Measurements from ENCODE around the gene MAML2.

The MAML2 gene

DNA sequence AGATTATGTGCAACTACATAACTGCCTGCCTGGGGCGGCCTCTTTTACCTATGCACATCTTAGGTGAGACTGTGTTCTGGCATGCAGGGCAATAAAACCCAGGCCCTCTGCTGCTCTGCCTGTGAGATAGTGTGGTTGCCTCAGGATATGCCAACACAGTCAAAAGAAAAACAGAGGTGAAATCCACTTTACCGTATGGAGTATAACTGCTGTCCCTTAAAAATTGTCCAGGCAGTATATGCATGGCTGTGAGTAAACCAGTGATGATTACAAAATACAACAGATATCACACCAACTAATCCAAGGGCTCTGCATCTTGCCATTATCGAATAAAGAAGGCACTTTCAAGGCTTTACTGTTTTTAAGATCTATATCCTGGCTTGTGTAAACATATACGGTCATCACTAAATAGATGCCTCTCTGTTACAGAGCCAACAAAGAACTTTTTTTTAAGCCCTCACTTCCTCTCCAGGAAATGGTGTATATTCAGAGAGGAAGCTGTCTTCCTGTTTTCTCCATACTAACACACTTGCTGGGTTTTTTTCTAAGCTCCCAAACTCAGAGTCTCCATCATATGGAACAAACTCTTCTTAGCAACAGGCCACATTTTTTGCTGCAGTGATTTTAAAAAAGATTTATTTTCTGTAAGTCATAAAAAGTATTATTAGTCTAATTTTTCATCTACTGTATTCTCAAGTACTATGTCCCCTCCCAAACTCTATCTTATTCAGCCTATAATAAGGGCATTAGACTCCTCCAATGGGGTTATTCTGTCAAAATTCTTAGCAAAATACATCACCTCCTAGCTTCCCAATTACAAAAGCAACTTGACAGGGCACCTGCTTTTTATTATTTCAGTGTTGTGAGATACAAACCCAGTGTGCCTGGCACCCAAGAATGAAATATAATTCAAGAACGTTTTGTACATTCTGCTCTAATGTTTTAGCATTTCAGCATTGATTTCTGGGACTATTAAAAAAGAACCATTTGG is 135.2 kb downstream of the MAML2 start:
- peak; percentile 20 to 78 (median 62) for DNase-seq

DNA sequence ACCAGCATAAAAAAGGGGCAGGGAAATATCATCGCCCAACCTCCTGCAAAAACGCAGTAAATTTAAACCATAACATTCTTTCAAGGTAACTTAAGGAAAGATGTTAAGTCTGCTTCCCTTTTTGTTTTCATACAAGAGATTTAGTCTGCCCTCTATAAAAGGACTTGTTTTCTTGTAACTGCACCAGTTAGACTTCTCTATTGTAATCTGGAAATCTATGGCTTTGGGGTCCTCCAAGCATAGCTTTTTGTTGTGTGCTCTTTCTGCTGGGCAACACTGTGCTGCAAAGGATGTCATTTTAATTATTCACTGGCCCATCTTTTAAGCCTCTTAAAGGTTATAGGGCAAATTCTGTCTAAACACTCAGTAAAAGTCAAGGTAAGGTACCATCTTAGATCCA is 136.0 kb downstream of the MAML2 start:
- no peak for DNase-seq

GRCh38 chr11:96205460-96205809 is 137.6 kb downstream of the MAML2 start:
- no peak for DNase-seq

DNA sequence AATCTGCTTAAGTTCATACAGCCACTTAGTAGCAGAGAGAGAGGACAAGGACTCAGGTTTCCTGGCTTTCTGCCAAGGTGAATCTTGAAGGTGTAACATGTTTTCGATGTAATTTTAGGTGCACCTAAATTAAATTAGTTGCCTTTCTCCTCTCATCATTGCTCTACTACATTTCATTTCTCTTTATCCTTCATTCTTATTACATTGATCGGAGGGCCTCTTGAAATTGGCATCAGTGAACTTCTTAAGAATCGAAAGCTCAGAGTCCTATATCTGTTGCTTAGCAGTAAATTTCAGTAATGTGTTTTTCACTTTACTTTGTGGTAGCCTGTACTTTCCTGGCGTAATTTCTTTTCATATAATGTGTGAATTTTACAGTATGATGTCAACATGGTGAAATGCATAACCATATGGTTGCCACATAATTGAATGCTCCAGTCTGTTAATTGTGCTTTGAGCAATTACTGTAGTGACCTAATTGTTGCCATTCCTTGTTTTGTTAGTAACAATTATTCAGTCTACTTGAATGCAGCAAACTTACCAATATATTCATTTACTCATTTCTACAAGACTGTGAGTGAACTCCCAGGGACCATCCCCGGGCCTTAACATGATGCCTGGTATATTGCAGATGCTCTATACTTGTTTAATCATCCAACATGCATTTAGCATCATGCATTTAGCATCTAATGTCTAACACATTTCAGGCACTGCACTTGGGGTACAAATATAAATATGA is 138.1 kb downstream of the MAML2 start:
- DNase-seq: no peak

- DNase-seq: no peak
These were observed 138.7 kb downstream of the MAML2 start for GRCh38 chr11:96204366-96204659.

- no peak for DNase-seq
These were observed 139.2 kb downstream of the MAML2 start for GRCh38 chr11:96203567-96204365.

- DNase-seq: no peak
These were observed 142.8 kb downstream of the MAML2 start for GRCh38 chr11:96200243-96200642.

- DNase-seq: peak in 3 of 4 experiments; percentile 40 to 61 (median 53)
These were observed 143.4 kb downstream of the MAML2 start for GRCh38 chr11:96199563-96200025.

GRCh38 chr11:96197801-96198701 is 144.9 kb downstream of the MAML2 start:
- peak in 3 of 4 experiments; percentile 40 to 69 (median 66) for DNase-seq

DNA sequence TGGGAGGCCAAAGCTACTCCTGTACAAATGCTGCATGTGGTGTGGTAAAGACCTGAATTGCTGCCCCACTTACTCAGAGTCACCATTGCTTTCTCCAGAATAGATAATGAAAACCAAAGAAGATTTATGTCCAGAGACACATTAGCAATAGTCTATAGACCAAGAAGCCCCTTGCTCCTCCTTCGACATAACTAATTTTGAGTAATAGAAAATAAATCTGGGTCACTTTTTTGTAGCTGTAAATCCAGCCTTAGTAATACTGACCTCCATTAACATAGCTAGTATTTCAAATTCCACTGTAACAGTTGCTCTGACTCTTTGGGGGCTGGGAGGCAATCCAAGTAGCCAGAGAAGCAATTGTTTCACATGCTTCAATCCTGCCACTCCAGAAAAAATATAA is 145.9 kb downstream of the MAML2 start:
- no peak for DNase-seq

- no peak for DNase-seq
These were observed 146.8 kb downstream of the MAML2 start for GRCh38 chr11:96196181-96196662.

DNA sequence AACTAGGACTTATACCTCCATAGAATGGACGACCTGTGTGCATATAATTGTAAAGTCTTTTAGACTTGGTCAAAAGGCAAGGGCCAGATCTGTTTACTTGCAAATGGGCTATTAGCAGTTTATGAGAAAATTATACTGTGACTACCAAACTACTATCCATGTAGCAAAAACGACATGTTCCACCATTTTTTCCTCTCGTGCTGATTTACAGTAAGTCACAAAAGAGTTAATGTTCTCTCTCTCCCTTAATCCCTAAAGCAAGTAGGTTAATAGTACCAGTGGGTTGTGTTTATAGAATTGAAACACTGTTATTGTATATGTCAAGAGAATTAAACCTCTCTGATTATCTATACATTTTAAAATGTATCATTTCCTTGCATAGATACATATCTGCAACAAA is 147.3 kb downstream of the MAML2 start:
- no peak for DNase-seq

- no peak for DNase-seq
These were observed 148.2 kb downstream of the MAML2 start for GRCh38 chr11:96194581-96195374.

DNA sequence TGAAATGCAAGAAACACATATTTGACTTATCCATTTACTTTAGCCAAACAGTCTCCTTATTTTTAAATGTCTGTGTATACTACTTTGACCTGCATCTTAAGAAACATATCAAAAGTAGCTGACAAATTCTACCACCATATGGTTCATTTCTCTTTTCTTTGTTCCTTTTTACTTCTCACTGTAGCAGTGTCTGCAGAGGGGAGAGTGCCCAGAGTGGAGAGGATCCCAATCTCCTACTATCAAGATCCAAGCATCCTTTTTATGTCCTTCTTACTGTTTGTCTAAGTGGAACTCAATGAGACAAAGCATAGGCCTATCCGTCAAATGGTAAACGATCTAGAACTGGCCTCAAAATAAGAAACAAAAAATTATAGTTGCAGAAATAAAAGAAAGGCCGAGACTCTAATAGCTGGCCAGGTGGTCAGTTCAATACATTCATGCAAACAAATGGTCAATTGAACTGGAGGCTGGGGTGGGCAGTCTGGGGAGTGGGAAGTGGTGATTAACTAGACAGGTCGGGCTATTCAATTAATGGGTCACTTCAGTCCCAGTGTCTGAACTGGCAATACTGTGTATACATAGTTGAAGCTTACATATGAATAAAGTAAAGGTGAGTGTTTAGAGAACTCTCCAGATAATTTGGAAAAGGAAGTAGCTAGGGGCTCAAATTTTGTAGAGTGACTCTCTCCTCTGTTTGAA is 149.1 kb downstream of the MAML2 start:
- no peak for DNase-seq

GRCh38 chr11:96191752-96192151 is 151.2 kb downstream of the MAML2 start:
- DNase-seq: no peak

DNA sequence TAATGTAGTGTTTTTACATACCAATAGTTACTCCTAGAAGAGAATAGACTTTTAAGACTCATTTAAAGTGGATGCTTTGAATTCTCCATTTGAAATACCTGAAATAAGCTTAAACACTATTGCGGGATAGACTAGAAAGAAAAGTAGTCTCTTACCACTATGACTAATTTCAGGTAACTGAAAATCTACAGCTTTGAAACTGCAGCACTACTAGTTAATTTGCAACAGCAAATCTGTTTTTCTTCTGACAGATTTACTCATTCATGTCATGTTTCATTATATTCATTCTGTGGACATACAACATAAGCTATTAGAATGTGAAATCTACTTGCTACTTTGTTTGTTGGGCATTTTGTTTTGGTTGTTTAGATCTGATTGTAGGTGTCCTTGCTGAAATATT is 153.6 kb downstream of the MAML2 start:
- no peak for DNase-seq

- DNase-seq: peak; percentile 64 to 93 (median 78)
These were observed 154.6 kb downstream of the MAML2 start for GRCh38 chr11:96188243-96189006.

DNA sequence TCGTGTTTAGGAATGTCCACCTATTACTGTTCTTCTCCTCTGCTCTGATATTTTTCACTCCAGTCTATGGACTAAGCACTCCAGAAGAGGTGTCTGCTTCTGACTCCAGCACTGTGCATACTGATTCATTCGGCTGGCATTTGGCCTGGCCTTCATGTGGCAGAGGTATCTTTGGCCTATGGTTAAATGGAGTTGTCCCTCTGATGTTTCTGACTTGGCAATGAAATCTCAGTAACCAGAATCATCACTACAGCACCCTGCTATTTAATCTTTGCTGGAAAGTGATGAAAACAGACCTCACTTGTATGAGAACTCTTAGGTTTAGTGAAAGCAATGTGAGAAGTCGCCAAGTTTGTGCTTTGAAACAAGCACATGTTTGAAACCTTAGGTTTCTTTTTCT is 155.2 kb downstream of the MAML2 start:
- no peak for DNase-seq

- DNase-seq: no peak
These were observed 156.2 kb downstream of the MAML2 start for GRCh38 chr11:96186806-96187205.

Measured in suppressor macrophage (primary cell).